Dermis microvascular lymphatic vessel endothelial cell (primary cell): ENCODE data around the gene EML6. TPM values are rescaled to one million over a fixed set of nuclear protein-coding genes. Genes with fewer than 3 reads are reported as not detected.
A peak's percentile ranks its signal among the peaks of the same experiment; 100 is the strongest.

ENCODE experiments used
- DNase-seq, 2 donors: peaks; one replicate each; pipeline versions ENCODE4 v3.0.0 to v3.0.0-alpha.2; 2010; ENCODE audit warnings: low read depth in 2 of 2
- total RNA-seq: library from RNA; depleted of rRNA; stranded (reverse); fragments of >200 nt; gene quantifications from 2 replicates; pipeline ENCODE4 v1.2.1, GENCODE V29; 2014

The EML6 gene
- total RNA-seq, 1 donor from 2014 or later, result 0.77 TPM

- DNase-seq, result no peak
These were observed 221.4 kb downstream of the EML6 start for GRCh38 chr2:54944724-54945326.

DNA sequence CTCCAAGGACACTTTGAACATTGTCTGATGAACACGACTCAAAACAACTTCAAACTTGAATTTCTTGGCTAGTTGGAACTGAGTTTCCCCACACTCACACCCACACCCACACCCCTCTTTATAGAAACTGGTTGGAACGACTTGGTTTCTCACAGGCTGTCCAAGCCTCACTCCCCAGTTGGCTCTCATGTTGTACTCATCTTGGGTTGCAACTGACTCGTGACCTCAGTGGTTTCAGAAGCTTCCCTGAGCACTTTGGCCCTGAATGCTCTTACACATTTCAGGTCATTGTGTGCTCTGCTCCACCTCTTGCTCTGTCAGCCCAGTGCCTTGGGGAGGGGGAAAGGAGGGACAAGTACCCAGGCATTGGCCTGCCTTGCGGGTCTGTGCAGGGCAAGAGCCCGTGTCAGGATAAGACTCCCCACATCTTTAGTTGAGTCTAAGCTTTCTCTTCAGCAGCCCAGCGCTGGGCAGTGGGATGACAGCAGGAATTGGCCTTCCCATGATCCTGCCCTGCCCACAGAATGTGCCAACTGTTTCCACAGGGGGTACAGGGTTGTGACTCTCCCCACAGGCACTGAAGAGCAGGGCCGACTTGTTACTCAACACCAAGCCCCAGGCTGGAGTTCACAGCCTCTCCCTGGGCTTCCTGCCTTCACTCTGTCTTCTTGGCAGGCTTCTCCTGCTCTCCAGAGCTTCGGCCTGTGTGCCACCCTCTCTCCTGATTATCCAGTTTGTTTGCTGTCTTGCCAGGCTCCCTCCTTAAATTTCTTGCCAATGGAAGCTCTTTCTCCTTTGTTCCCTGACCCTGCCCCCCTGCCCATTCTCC is 222.1 kb downstream of the EML6 start:
- DNase-seq, result no peak

GRCh38 chr2:54946220-54946805 is 222.9 kb downstream of the EML6 start:
- DNase-seq, result no peak

DNA sequence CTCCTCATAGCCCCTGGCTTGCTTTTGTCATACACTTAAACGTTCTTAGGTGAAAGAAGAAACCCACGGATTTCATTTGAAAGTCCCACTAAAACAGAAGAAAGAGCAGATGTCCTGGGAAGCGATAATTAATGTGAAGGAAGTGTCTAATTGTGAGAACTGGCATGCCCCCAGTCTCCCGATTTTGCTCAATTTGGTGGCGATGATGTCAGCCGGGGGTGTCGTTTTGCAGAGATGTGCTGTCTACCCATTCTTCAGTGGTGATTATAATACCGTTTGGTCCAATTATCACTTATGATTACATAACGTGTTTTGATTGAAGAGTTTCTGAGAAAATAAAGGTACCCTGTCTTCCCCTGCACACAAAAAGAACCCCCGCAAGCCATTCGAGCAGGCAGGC is 223.7 kb downstream of the EML6 start:
- no peak for DNase-seq

DNA sequence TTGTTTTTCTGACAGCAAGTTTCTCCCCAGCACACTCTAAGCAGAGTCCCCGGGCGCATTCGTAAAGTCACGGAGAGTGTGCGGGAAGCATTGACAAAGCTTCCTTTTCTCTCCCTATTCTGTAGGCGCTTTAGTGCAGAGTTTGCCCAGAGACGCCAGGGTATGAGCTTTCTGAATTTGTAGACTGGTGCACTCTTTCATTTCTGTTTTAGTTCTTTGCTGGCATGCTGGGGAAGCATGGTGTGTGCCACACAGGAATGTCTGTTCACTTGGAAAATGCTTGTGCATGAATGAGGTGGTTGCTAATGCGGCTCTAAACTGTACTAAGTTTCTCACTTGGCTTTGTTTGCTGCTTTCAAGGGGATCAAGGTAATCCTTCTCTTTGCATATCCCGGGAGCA is 224.2 kb downstream of the EML6 start:
- DNase-seq, result no peak

GRCh38 chr2:54948120-54948519 is 224.7 kb downstream of the EML6 start:
- no peak for DNase-seq

GRCh38 chr2:54949431-54949830 is 226.0 kb downstream of the EML6 start:
- no peak for DNase-seq

DNA sequence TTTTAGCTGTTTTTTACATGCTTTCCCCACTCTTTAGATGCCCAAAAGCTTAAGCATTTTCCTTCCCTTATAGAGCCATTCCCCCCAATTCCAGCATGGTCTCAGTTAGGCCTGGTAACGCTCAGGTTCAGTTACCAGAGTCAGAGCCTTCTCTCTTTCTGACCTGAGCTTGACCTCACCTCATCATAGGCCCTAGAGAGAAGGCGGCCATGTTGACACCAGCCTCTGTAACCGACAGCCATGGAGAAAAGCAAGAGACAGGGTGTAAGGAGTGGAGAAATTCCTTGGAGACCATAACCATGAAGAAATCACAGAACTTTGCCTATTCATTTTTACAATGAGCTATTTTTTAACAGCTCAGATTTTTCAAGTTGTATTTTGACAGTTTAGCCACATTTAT is 227.3 kb downstream of the EML6 start:
- DNase-seq, result no peak

DNA sequence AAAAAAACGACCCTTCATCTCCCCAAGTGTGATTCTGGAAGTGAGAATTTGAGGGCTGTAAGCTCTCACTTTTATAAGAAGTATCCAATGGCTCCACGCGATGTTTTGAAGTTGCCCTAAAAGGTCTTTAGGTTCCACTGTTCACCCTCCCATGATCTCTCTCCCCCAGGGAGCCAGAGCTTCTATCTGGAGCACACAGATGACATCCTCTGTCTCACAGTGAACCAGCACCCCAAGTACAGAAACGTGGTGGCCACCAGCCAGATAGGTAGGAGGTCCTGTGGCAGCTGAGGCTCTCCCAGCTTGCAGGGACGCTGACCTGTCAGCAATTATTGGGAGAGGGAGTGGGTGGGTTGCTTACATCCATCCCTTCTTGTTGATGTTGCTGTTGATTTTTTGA is 229.0 kb downstream of the EML6 start:
- DNase-seq, result no peak

GRCh38 chr2:54952978-54953456 is 229.6 kb downstream of the EML6 start:
- DNase-seq, result peak; percentile 21 to 49

DNA sequence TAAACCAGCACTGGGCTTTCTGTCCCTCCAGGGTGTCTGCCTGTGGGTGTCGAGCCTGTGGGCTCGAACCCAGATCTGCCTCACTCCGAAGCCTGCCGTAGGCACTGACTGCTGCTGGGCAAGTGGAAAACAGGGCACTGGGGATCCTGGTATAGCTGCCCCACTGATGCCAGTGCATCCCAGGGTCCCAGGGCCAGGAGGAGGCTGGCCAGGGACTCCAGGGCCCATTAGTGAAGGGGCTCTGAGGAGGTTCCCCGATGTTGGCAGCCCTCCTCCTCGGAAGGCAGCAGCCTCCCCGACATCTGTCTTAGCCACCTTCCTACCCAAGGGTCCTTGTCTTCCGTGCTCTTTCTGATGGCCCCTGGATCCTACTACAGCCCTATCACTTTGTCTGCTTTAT is 230.7 kb downstream of the EML6 start:
- no peak for DNase-seq

DNA sequence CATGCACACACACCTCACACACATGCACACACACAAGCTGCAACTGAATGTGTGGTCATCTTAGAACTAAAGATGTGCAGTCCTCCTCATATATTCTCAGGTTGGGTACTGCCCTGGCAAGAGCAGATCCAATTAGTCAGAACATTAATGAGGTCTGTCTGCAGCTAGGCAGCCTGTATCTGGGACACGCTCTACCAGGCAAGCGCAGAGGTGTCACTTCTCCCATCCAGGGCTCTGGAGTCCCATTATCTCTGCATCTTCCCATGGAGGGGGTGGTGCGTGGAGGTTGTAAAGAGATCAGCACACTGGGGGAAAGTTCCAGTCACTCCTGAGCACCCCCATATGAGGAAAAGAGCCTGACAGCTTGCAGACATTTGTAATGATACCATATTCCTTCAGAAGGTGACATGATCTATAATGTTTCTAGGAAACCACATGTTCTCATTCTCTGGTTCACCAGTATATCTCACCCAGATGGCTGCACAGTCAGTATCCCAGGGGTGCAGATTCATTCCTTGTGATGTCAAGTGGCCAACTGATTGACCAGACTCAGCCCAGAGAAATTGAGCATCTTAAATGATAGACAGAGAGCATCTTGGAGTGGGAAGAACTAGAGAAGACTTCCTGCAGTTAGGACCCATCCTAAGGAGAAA is 231.4 kb downstream of the EML6 start:
- DNase-seq, result no peak

DNA sequence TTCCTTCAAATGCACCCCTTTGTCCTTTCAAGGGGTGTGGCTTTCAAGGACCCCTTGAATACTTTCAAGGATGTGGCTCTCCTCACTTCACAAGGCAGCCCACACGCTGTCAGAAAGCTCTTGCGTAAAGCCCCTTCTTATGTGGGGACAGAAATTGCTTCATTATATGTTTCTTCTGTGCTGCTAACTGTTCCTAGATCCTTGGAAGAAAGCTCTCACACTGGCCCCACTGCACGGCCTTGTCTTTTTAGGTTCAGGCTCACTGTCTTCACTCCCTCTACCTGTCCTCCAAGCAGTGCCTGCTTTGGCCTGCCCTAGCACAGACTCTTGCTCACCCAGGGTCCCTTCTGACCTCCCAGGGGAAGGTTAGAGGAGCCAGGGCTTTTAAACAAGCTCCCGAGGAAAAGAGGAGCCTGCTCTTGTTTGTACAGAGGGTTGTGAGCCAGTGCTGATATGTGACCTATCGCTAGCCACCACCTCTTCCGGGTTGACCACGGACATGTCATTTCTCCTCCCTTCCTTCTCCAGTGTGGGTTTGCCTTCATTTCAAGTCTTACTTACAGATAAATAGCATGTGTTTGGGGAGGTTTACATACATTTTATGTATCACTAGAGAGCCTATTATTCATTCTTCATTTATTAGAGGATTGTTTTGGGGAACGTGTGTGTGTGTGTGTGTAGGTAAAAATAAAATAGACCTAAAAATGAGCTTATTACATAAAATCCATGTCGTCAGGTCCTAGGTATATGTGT is 232.1 kb downstream of the EML6 start:
- no peak for DNase-seq

DNA sequence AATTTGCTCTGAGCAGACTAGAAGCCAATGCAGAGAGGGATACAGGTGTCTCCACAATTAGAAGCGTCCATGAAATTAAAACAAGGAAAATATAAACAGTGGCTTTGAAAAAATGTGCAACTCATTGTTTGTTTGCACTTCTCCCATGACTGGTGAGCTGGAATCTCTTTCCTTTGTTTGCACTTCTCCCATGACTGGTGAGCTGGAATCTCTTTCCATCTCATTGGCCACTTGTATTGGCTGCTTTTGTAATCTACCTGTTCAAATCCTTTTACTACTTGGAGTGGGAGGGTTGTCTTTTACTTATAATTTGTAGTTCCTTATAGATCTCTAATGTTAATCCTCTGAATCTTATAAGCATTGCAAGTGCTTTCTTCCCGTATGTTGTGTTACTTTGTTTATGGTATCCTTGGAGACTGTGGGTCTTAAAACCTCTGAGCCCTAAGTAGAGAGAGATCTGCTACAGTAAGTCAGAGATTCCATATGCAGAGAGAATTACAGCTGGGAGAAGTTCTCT is 232.7 kb downstream of the EML6 start:
- DNase-seq, result no peak

DNA sequence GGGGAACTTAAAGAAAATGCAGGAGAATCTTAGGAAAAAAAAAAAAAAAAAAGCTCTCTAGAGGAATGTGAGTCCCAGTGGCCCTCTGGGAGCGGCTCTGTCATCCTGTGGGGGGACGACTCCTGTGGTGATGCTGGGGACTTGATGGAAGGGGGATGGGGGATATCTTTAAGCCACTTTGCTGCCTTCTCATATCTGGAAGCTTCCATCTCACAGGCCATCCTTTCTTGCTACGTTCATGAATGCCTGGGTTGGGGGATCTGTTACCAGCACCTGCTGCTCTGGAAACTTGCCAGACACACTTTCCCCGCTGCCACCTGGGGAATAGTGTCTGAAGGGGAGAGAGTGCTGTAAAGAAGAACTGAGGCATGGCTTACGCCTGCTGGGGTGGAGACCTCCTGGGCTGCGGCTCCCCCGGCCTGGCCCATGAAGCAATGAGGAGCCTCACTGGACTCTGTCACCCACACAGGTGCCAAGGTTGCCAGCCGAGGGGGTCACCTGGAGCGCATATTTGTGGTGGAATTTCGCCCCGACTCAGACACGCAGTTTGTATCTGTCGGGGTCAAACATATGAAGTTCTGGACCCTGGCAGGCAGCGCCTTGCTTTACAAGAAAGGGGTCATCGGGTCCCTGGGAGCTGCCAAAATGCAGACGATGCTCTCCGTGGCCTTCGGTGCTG is 234.0 kb downstream of the EML6 start:
- no peak for DNase-seq

DNA sequence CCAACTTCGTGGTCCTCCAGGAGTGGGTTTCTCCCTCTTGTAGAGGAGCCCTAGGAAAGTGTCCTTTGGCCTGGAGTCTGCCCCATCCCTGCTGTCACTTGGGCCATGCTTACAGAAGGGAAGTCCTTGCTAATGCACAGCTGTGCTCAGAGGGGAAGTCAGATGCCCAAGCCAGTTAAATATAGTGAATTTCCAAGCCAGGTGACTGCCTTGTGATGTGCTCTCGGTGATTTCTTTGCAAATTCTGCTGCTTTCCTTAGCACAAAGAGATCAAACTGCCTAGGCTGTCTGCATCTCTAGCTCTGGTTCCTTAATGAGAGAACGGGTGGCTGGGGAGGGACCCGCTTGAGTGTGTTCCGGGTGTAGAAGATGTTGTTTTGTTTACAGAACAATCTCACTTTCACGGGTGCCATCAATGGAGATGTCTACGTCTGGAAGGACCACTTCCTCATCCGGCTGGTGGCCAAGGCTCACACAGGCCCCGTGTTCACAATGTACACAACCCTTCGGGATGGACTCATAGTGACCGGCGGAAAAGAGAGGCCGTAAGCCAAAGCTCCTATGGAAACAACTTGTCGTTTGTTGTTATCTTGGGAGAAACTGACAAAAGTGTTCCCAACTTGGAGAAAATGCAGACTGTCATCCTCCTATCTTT is 235.4 kb downstream of the EML6 start:
- no peak for DNase-seq

DNA sequence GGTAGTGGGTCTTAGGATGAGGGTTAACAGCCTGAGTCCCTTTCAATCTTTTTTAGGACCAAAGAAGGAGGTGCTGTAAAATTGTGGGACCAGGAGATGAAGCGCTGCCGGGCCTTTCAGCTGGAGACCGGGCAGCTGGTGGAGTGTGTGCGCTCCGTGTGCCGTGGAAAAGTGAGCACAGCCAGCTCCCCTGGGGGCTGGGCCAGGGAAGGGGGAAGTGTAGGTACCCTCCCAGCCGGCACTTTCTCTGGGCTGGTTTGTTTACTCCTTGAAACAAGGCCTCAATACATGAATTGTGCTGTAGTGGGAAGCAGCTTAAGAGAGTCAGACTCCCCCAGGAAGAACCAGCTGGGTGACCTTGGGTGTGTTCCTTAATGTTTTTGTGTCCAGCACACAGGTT is 236.7 kb downstream of the EML6 start:
- DNase-seq, result no peak

DNA sequence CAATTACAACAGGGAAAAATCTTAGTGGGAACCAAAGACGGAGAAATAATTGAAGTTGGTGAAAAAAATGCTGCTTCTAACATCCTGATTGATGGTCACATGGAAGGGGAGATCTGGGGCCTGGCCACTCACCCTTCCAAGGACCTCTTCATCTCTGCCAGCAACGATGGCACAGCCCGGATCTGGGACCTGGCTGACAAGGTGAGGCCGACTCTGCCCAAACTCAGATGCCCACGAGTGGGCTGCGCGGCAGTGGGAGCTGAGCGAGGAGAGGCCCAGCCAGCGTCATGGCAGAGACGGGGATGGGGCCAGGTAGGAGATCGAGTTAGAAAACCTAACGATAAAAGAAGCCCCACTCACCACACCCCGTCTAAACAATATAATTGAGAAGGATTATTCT is 239.0 kb downstream of the EML6 start:
- DNase-seq, result no peak

DNA sequence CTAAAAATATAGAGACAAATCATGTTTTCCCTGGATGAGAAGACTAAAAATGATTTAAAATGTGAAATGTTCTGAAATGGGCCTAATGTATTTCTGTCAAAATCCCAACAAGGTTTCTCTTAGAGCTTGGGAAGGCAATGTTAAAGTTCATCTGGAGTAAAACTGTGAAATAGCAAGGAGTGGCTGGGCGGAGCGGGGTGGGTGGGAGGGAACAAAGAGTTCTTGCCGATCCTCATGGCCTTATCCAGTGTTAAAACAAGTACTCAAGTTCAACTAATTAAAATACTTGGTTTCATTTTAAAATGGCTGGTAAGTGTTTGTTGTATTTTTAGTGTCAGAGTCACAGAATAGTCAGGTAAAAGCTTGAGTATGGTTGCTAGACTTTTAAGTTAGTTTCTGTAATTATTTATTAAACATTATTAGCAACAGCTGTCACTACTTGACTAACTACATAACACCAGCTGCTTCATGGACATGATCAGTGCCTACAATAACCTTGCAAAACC is 239.5 kb downstream of the EML6 start:
- DNase-seq, result no peak

DNA sequence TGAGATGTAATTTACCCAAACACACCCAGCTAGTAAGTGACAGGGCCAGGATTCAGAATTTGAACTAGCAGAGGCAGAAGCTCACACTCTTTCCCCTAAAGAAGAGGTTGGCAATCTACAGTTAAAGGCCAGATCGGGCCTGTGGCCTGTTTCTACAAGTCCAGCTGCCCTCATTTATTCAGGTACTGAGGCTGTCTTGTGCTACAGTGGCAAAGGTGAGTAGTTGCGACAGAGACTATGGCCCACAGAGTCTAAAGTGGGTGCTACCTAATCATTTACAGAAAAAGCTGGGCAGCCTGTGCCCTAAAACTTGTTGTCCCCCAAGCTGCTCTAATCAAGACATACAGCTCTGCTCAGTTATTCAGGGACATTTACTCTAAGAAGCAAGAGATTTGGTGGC is 240.0 kb downstream of the EML6 start:
- DNase-seq, result no peak
